ENCODE data around the gene MYOM1.

MYOM1 gene

GRCh38 chr18:3219631-3220335, at the start of gene MYOM1:
TSS of gene MYOM1 (minus strand) at chr18:3219968. CDS start at chr18:3215223, 4,745 bp downstream.
- no peak for DNase-seq (ENCODE audit: low read depth)

- no peak for DNase-seq (ENCODE audit: low read depth)
Measured at GRCh38 chr18:3269241-3269913, 49.6 kb upstream of the MYOM1 start.

GRCh38 chr18:3268306-3268705, 48.5 kb upstream of the MYOM1 start:
- no peak for DNase-seq (ENCODE audit: low read depth)

GRCh38 chr18:3266062-3266608, 46.4 kb upstream of the MYOM1 start:
- DNase-seq (ENCODE audit: low read depth), result no peak

GRCh38 chr18:3265564-3266033, 45.8 kb upstream of the MYOM1 start:
- peak; percentile 48 for DNase-seq (ENCODE audit: low read depth)

- peak; percentile 61 for DNase-seq (ENCODE audit: low read depth)
Measured at GRCh38 chr18:3264362-3264761, 44.6 kb upstream of the MYOM1 start.

- DNase-seq (ENCODE audit: low read depth), result no peak
Measured at GRCh38 chr18:3263132-3263700, 43.4 kb upstream of the MYOM1 start.

- DNase-seq (ENCODE audit: low read depth), result no peak
Measured at GRCh38 chr18:3262234-3263131, 42.7 kb upstream of the MYOM1 start.

GRCh38 chr18:3261373-3262233, 41.8 kb upstream of the MYOM1 start, which contains the start of gene MYL12B:
TSS of gene MYL12B (plus strand) at chr18:3262133. CDS start at chr18:3272899, 10,766 bp downstream.
- DNase-seq (ENCODE audit: low read depth), result peak; percentile 81

GRCh38 chr18:3260995-3261372, 41.2 kb upstream of the MYOM1 start:
- DNase-seq (ENCODE audit: low read depth), result peak; percentile 29

- DNase-seq (ENCODE audit: low read depth), result no peak
Measured at GRCh38 chr18:3257627-3258120, 37.9 kb upstream of the MYOM1 start.

GRCh38 chr18:3256693-3257626, 37.2 kb upstream of the MYOM1 start:
- DNase-seq (ENCODE audit: low read depth), result peak; percentile 81

GRCh38 chr18:3255611-3256165, 35.9 kb upstream of the MYOM1 start:
- DNase-seq (ENCODE audit: low read depth), result no peak

- DNase-seq (ENCODE audit: low read depth), result no peak
Measured at GRCh38 chr18:3254725-3255124, 35.0 kb upstream of the MYOM1 start.

GRCh38 chr18:3252843-3253242, 33.1 kb upstream of the MYOM1 start:
- no peak for DNase-seq (ENCODE audit: low read depth)

- peak; percentile 49 for DNase-seq (ENCODE audit: low read depth)
Measured at GRCh38 chr18:3251963-3252277, 32.2 kb upstream of the MYOM1 start.

- no peak for DNase-seq (ENCODE audit: low read depth)
Measured at GRCh38 chr18:3251249-3251962, 31.6 kb upstream of the MYOM1 start.

GRCh38 chr18:3250237-3251107, 30.7 kb upstream of the MYOM1 start:
- peak; percentile 85 for DNase-seq (ENCODE audit: low read depth)
